Measurements from ENCODE around the gene ZCCHC4.

DNA sequence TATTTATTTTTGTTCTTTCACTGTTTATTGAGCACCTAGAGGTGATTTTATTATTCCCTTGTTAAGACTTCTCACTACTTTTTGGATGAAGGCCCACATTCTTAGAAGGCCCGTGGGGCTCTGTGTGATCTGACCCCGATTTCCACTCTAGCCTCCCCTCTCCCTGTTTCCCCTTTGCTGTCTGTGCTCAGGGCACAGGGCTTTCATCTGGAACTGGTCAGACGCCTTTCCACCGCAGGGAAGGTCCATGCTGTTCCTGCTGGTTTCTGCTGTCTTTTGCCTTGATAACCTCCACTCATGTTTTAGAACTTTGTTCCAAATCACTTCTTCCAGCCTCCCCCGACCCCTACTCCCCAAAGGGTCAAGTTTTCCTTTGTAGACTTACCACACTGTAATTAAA is 33.2 kb downstream of the ZCCHC4 start:
- TF ChIP-seq, protein P1, sequence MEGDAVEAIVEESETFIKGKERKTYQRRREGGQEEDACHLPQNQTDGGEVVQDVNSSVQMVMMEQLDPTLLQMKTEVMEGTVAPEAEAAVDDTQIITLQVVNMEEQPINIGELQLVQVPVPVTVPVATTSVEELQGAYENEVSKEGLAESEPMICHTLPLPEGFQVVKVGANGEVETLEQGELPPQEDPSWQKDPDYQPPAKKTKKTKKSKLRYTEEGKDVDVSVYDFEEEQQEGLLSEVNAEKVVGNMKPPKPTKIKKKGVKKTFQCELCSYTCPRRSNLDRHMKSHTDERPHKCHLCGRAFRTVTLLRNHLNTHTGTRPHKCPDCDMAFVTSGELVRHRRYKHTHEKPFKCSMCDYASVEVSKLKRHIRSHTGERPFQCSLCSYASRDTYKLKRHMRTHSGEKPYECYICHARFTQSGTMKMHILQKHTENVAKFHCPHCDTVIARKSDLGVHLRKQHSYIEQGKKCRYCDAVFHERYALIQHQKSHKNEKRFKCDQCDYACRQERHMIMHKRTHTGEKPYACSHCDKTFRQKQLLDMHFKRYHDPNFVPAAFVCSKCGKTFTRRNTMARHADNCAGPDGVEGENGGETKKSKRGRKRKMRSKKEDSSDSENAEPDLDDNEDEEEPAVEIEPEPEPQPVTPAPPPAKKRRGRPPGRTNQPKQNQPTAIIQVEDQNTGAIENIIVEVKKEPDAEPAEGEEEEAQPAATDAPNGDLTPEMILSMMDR (IDR thresholded peaks at IDR 0.05), result no peak
- no peak for TF ChIP-seq POLR2A (IDR thresholded peaks at IDR 0.05)

Measured in esophagus squamous epithelium (tissue), 4 donors.